K562 (cell line): ENCODE measurements around the gene TOMM40L. TPM values are rescaled to one million over a fixed set of nuclear protein-coding genes. Genes with fewer than 3 reads are reported as not detected.
A peak's percentile ranks its signal among the peaks of the same experiment; 100 is the strongest.

Source experiments
- JUND ChIP-seq, 2 experiments: IDR thresholded peaks; 2 replicates in 1 of 2; 3 replicates in 1 of 2; pipeline ENCODE4 v1.6.1; 2011; ENCODE audit warnings: borderline replicate concordance in 2 of 2, low read depth in 2 of 2, low read length in 2 of 2, improper control_type of control experiment in 1 of 2, missing biosample characterization in 1 of 2, missing genetic modification characterization in 1 of 2, missing genetic modification reagents in 1 of 2
- ZNF174 ChIP-seq: fragments of 250-450 bp; sonication (Bioruptor Pico); IDR thresholded peaks from 2 replicates; pipeline ENCODE4 v1.4.0; 2020; ENCODE audit warnings: mild to moderate bottlenecking
- ZNF232 ChIP-seq: sonication (generic); formaldehyde crosslinking; IDR thresholded peaks from 2 replicates; pipeline ENCODE4 v1.8.0; 2022; ENCODE audit warnings: mild to moderate bottlenecking, missing genetic modification reagents
- polyA plus RNA-seq, 8 experiments: library from polyadenylated mRNA; depleted of rRNA in 4 of 8; stranded (reverse) in 5 of 8; unstranded in 3 of 8; fragments of >200 nt; fragmentation: Nextera tagmentation in 2 of 8; fragmentation: Illumina TruSeq in 1 of 8; extraction: Ambion mirVana in 2 of 8; extraction: Trizol in 1 of 8; gene quantifications; 2 replicates each; pipeline versions ENCODE4 v1.2.1 to v1.2.3, GENCODE V29; 2011 to 2014; ENCODE audit warnings: inconsistent platforms in 1 of 8, missing spikeins in 1 of 8
- total RNA-seq, 7 experiments: library from RNA; depleted of rRNA in 6 of 7; stranded (reverse); fragments of >200 nt in 6 of 7; fragmentation: Illumina TruSeq in 2 of 7; extraction: Trizol in 2 of 7; gene quantifications; 2 replicates each; pipeline versions ENCODE4 v1.2.1 to v1.2.3, GENCODE V29; 2011 to 2021; ENCODE audit warnings: low replicate concordance in 1 of 7
- TF ChIP-seq, protein P1 (sequence below): fragments of 450-650 bp; IDR thresholded peaks from 2 replicates; pipeline ENCODE4 v1.6.1; 2018; ENCODE audit not compliant: partially characterized antibody
- TF ChIP-seq, protein P2 (sequence below): fragments of 450-650 bp; IDR thresholded peaks from 2 replicates; pipeline ENCODE4 v1.6.1; 2016; ENCODE audit warnings: mild to moderate bottlenecking, moderate library complexity
- TF ChIP-seq, protein P3 (sequence below): IDR thresholded peaks from 2 replicates; pipeline ENCODE4 v1.6.1; 2012; ENCODE audit warnings: low read depth, low read length, improper control_type of control experiment, borderline replicate concordance

Gene TOMM40L
- total and polyA plus RNA-seq, 9 of the 15 experiments (the other 6 are each of a cell fraction or from before 2014, with no cell fraction given) = 9.6 to 33.6 (median 25.2) TPM

DNA sequence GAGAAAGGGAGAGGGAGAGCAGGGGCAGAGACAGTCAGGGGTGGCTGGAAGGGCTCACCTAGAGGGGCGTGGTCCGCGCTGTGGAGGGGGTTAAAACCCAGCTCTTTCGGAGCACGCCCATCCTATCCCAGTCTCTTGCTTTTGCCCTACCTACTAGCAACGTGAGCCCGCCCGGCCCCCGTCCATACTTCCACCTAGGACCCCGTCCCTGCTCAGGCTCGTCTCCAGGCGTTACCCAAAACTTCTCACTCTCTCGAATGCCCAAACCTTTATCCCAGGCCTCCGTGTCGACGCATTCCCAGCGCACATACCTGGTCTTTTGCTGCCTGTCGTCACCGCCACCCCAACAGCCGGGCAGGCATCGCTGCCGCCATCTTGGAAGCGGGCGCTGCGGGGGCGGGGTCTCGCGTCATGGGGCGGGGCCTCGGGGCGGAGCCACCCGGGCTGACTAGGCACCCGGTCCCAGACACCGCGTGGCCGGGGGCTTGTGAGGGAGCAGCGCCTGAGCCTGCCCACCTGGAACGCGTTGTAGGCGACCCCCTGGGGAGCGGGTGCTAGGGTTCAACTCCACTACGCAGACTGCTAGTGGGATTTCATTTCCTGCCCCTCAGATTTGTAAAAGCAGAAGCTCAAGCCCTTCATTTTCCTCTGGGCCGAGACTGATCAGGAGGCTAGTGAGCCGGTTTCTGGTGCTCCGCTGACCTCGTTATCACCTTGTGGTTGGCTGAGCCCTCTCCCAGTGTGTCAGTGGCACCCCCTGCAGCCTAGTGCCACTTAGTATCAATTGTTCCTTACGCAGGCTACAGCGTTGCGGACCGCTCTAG, 48.5 kb upstream of the TOMM40L start, which contains the start of gene B4GALT3 (continued):
- TF ChIP-seq, protein P1, sequence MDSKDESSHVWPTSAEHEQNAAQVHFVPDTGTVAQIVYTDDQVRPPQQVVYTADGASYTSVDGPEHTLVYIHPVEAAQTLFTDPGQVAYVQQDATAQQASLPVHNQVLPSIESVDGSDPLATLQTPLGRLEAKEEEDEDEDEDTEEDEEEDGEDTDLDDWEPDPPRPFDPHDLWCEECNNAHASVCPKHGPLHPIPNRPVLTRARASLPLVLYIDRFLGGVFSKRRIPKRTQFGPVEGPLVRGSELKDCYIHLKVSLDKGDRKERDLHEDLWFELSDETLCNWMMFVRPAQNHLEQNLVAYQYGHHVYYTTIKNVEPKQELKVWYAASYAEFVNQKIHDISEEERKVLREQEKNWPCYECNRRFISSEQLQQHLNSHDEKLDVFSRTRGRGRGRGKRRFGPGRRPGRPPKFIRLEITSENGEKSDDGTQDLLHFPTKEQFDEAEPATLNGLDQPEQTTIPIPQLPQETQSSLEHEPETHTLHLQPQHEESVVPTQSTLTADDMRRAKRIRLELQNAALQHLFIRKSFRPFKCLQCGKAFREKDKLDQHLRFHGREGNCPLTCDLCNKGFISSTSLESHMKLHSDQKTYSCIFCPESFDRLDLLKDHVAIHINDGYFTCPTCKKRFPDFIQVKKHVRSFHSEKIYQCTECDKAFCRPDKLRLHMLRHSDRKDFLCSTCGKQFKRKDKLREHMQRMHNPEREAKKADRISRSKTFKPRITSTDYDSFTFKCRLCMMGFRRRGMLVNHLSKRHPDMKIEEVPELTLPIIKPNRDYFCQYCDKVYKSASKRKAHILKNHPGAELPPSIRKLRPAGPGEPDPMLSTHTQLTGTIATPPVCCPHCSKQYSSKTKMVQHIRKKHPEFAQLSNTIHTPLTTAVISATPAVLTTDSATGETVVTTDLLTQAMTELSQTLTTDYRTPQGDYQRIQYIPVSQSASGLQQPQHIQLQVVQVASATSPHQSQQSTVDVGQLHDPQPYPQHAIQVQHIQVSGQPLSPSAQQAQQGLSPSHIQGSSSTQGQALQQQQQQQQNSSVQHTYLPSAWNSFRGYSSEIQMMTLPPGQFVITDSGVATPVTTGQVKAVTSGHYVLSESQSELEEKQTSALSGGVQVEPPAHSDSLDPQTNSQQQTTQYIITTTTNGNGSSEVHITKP = peak; percentile 95
- no peak for TF ChIP-seq ZNF174 (CRISPR knock-in tag)
- no peak for TF ChIP-seq ZNF232 (CRISPR knock-in tag)
- TF ChIP-seq, protein P2, sequence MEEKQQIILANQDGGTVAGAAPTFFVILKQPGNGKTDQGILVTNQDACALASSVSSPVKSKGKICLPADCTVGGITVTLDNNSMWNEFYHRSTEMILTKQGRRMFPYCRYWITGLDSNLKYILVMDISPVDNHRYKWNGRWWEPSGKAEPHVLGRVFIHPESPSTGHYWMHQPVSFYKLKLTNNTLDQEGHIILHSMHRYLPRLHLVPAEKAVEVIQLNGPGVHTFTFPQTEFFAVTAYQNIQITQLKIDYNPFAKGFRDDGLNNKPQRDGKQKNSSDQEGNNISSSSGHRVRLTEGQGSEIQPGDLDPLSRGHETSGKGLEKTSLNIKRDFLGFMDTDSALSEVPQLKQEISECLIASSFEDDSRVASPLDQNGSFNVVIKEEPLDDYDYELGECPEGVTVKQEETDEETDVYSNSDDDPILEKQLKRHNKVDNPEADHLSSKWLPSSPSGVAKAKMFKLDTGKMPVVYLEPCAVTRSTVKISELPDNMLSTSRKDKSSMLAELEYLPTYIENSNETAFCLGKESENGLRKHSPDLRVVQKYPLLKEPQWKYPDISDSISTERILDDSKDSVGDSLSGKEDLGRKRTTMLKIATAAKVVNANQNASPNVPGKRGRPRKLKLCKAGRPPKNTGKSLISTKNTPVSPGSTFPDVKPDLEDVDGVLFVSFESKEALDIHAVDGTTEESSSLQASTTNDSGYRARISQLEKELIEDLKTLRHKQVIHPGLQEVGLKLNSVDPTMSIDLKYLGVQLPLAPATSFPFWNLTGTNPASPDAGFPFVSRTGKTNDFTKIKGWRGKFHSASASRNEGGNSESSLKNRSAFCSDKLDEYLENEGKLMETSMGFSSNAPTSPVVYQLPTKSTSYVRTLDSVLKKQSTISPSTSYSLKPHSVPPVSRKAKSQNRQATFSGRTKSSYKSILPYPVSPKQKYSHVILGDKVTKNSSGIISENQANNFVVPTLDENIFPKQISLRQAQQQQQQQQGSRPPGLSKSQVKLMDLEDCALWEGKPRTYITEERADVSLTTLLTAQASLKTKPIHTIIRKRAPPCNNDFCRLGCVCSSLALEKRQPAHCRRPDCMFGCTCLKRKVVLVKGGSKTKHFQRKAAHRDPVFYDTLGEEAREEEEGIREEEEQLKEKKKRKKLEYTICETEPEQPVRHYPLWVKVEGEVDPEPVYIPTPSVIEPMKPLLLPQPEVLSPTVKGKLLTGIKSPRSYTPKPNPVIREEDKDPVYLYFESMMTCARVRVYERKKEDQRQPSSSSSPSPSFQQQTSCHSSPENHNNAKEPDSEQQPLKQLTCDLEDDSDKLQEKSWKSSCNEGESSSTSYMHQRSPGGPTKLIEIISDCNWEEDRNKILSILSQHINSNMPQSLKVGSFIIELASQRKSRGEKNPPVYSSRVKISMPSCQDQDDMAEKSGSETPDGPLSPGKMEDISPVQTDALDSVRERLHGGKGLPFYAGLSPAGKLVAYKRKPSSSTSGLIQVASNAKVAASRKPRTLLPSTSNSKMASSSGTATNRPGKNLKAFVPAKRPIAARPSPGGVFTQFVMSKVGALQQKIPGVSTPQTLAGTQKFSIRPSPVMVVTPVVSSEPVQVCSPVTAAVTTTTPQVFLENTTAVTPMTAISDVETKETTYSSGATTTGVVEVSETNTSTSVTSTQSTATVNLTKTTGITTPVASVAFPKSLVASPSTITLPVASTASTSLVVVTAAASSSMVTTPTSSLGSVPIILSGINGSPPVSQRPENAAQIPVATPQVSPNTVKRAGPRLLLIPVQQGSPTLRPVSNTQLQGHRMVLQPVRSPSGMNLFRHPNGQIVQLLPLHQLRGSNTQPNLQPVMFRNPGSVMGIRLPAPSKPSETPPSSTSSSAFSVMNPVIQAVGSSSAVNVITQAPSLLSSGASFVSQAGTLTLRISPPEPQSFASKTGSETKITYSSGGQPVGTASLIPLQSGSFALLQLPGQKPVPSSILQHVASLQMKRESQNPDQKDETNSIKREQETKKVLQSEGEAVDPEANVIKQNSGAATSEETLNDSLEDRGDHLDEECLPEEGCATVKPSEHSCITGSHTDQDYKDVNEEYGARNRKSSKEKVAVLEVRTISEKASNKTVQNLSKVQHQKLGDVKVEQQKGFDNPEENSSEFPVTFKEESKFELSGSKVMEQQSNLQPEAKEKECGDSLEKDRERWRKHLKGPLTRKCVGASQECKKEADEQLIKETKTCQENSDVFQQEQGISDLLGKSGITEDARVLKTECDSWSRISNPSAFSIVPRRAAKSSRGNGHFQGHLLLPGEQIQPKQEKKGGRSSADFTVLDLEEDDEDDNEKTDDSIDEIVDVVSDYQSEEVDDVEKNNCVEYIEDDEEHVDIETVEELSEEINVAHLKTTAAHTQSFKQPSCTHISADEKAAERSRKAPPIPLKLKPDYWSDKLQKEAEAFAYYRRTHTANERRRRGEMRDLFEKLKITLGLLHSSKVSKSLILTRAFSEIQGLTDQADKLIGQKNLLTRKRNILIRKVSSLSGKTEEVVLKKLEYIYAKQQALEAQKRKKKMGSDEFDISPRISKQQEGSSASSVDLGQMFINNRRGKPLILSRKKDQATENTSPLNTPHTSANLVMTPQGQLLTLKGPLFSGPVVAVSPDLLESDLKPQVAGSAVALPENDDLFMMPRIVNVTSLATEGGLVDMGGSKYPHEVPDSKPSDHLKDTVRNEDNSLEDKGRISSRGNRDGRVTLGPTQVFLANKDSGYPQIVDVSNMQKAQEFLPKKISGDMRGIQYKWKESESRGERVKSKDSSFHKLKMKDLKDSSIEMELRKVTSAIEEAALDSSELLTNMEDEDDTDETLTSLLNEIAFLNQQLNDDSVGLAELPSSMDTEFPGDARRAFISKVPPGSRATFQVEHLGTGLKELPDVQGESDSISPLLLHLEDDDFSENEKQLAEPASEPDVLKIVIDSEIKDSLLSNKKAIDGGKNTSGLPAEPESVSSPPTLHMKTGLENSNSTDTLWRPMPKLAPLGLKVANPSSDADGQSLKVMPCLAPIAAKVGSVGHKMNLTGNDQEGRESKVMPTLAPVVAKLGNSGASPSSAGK = peak; percentile 96
- TF ChIP-seq, protein P3, sequence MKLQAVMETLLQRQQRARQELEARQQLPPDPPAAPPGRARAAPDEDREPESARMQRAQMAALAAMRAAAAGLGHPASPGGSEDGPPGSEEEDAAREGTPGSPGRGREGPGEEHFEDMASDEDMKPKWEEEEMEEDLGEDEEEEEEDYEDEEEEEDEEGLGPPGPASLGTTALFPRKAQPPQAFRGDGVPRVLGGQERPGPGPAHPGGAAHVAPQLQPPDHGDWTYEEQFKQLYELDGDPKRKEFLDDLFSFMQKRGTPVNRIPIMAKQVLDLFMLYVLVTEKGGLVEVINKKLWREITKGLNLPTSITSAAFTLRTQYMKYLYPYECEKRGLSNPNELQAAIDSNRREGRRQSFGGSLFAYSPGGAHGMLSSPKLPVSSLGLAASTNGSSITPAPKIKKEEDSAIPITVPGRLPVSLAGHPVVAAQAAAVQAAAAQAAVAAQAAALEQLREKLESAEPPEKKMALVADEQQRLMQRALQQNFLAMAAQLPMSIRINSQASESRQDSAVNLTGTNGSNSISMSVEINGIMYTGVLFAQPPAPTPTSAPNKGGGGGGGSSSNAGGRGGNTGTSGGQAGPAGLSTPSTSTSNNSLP = peak; percentile 42; the same call in 1 of the 2 replicates
- peak; percentile 49; the same call in 1 of the 2 replicates for TF ChIP-seq JUND (IDR thresholded peaks at IDR 0.05; ENCODE audit: borderline replicate concordance, low read depth, low read length)
- no peak; the same call in 2 of the 3 replicates for TF ChIP-seq JUND (tag; IDR thresholded peaks at IDR 0.05; ENCODE audit: borderline replicate concordance, low read depth, low read length)
